Endometrial microvascular endothelial cells (primary cell): Measurements from ENCODE around the gene SPTLC3. TPM values are rescaled to one million over a fixed set of nuclear protein-coding genes. Genes with fewer than 3 reads are reported as not detected.

ENCODE experiments used
- in situ Hi-C: cut with HindIII; loops from 2 replicates; pipeline ENCODE4 v1.10.0; 2017; ENCODE audit warnings: low sequenced_read_pairs, low pct_unique_long_range_greater_than_20kb; ENCODE audit errors: inconsistent ontology term
- total RNA-seq: library from RNA; depleted of rRNA; stranded (reverse); fragments of >200 nt; gene quantifications from one replicate; pipeline ENCODE4 v1.2.3, GENCODE V29; 2015; ENCODE audit errors: inconsistent ontology term

SPTLC3 gene
- total RNA-seq, 1 donor from 2014 or later = 1.2 TPM

DNA sequence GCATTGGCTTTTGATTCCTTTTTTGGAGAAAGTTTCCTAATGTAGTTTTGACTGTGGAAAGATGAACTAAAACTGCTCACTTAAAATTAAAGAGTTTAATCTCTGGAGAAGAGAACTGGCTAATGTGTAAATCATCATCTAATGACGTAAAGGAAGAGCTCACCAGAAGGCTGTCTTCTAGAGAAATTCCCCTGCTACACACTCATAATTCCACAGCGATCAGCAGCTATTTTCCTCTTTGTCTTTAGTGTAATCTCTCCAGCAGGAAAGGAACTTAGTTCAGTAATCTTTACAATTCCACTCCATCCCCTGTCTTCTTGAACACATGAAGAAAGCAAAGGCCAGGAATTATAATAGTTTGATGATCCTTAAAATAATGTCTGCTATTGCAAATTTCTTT, 15.8 kb downstream of the SPTLC3 start:
- in situ Hi-C loops = no loop called here

DNA sequence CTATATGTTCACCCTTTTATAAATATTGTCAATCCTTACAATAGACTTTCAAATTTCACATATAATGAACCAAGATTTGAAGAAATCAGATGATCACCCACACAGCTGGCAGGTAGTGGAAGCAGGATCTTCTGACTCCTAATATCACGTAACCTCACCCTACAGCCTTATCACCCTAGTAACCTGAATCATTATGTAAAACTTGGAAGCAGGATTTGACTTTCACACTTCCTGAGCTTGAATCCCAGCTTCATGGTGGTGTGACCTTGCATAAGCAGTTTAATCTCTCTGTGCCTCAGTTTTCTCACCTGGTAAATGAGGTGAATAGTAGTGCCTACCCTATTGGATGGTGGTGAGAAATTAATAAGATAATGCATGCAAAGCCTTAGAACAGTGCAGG, 16.4 kb downstream of the SPTLC3 start:
- in situ Hi-C loops = no loop called here

- in situ Hi-C loops = no loop called here
Measured at GRCh38 chr20:13028001-13028400, 19.2 kb downstream of the SPTLC3 start.

GRCh38 chr20:13028673-13029072, 19.9 kb downstream of the SPTLC3 start:
- in situ Hi-C loops = no loop called here

DNA sequence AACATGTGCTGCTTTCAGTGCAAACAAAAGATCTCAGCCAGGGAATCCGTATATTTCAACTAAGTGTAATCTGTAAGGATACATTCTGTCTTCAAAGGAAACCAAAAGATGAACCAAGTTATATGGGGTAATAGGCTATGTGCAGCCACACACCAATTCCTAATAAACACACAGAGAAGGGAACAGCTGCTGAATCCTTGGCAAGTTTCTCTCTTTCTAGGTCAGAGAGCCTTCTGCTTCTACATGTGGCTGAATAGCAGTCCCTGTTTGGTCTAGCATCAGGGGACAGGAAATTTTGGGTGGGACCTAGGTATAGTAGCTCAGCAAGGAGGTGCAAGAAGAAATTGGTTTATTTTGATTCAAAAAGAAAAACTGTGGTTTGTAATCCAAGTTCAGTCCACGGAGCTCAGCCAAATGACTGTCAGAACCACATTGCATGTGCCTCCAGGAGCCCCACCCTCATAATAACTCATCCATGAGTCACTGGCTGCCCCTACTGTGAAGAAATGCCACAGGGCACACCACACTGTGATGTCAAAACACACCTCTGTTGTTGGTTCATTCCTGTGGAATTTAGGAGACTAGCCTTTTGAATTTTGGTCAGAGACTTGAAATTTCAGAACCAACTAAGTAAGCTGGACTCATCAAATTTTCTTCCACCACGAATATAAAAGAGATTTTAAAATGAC, 21.1 kb downstream of the SPTLC3 start:
- in situ Hi-C loops = no loop called here

DNA sequence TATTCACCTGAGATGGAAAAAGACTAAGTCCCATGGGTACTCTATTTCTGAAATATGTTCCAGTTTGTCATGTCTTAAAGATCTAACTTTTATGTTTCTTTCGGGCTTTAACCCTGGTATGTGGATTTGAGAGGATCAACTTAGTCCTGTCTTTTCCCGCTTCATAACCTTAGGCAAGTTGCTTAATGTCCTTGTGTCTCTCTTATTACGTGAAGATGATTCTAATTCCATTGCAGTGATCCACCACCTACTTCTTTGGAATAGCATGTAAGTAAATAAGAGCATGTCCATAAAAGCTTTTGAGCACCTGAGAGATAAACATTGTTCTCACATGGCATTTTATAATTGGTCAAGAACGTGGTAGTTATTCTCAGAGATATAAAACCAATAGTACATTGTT, 23.0 kb downstream of the SPTLC3 start:
- in situ Hi-C loops = no loop called here

GRCh38 chr20:13034115-13034514, 25.3 kb downstream of the SPTLC3 start:
- in situ Hi-C loops = no loop called here

GRCh38 chr20:13034936-13035335, 26.2 kb downstream of the SPTLC3 start:
- in situ Hi-C loops = no loop called here

- in situ Hi-C loops = no loop called here
Measured at GRCh38 chr20:13035399-13036152, 26.8 kb downstream of the SPTLC3 start.

- in situ Hi-C loops = no loop called here
Measured at GRCh38 chr20:13037727-13038126, 29.0 kb downstream of the SPTLC3 start.

GRCh38 chr20:13041574-13042457, 33.0 kb downstream of the SPTLC3 start:
- in situ Hi-C loops = no loop called here

GRCh38 chr20:13042458-13042794, 33.7 kb downstream of the SPTLC3 start:
- in situ Hi-C loops = no loop called here

- in situ Hi-C loops = no loop called here
Measured at GRCh38 chr20:13046409-13046808, 37.6 kb downstream of the SPTLC3 start.

DNA sequence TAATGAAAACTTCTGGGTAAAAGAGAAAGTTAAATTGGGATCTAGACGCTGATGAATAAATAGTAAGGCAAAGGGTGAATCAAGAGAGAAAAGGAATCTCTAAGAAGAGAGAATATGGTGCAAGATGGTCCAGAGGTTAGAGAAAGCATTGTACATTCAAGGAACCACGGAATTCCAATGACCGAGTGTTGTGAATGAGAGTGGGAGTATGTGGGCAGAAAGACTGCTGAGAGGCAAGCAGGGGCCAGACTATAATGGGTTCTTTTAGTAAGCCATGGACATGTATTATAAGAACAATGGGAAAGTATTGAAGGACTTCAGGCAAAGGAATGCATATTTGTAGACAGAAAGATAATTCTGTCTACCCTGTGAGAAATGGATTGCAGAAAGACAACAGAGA, 45.2 kb downstream of the SPTLC3 start:
- in situ Hi-C loops = no loop called here

DNA sequence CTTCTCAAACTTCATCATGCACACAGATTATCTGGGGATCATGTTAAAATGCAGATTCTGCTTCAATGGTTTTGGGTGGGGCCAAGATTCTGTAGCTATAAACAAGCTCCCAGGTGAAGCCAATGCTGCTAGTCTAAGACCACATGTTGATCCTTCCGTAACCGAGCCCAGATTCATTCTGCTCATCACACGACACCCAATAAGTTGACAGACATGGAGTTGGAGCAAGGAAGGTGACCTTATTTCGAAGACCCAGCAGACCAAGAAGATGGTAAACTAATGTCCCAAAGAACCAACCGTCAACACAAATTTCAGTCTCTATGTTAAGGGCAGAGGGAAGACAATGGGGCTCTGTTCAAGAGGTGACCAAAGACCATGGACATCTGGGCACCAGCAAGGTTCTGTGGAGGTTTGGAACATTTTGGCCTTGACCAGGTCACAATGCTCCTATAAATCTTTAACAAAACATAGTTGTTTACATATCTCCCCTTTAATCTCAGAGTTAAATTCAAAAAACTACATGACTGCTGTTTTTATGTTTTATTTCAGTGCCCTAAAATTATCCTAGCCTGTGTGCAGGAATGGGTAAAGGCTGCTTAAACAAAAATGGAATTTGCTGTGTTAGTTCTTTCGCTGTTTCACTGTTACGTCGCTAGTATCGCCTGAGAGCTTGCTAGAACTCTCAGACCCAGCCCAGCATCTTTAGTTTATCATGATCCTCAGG, 50.1 kb downstream of the SPTLC3 start:
- in situ Hi-C loops = no loop called here

GRCh38 chr20:13059398-13060136, 50.8 kb downstream of the SPTLC3 start:
- in situ Hi-C loops = no loop called here

- in situ Hi-C loops = no loop called here
Measured at GRCh38 chr20:13060327-13060726, 51.6 kb downstream of the SPTLC3 start.

GRCh38 chr20:13061381-13061780, 52.6 kb downstream of the SPTLC3 start:
- in situ Hi-C loops = no loop called here
